K562 (cell line): ENCODE data around the gene WLS. TPM values are rescaled to one million over a fixed set of nuclear protein-coding genes. Genes with fewer than 3 reads are reported as not detected.

Experiments
- microRNA counts: library from miRNA; unstranded; fragments of <30 nt; microRNA quantifications from one replicate; lab custom pipeline; 2016
- microRNA-seq: library from miRNA; unstranded; fragments of <30 nt; microRNA quantifications from one replicate; pipeline ENCODE4, GENCODE V29; 2018; ENCODE audit warnings: borderline microRNAs expressed
- polyA plus RNA-seq, 8 experiments: library from polyadenylated mRNA; depleted of rRNA in 4 of 8; stranded (reverse) in 5 of 8; unstranded in 3 of 8; fragments of >200 nt; fragmentation: Nextera tagmentation in 2 of 8; fragmentation: Illumina TruSeq in 1 of 8; extraction: Ambion mirVana in 2 of 8; extraction: Trizol in 1 of 8; gene quantifications; 2 replicates each; pipeline versions ENCODE4 v1.2.1 to v1.2.3, GENCODE V29; 2011 to 2014; ENCODE audit warnings: inconsistent platforms in 1 of 8, missing spikeins in 1 of 8
- small RNA-seq: library from RNA; depleted of rRNA; stranded (forward); fragments of <200 nt; gene quantifications from one replicate; pipeline ENCODE3, GENCODE V24; 2014
- total RNA-seq, 7 experiments: library from RNA; depleted of rRNA in 6 of 7; stranded (reverse); fragments of >200 nt in 6 of 7; fragmentation: Illumina TruSeq in 2 of 7; extraction: Trizol in 2 of 7; gene quantifications; 2 replicates each; pipeline versions ENCODE4 v1.2.1 to v1.2.3, GENCODE V29; 2011 to 2021; ENCODE audit warnings: low replicate concordance in 1 of 7

Gene WLS
- total and polyA plus RNA-seq, 9 of the 15 experiments (the other 6 are each of a cell fraction or from before 2014, with no cell fraction given) = 0.47 TPM; not detected in 8

MicroRNA genes within 50 kb of the gene (microRNA counts, 767-probe panel; counts per million panel counts)
- not detected for microRNA hsa-miR-1262 (lab: Ali Mortazavi, UCI)

Small RNAs within 50 kb of the gene (microRNA-seq; reads per million reads assigned to microRNA genes)
- not detected for gene MIR1262

Small RNAs within 50 kb of the gene (small RNA-seq; reads per million reads assigned to genes)
- gene COX6B1P7 (not detected), gene MIR1262 (not detected)

Other genes with a start within 250 kb of the WLS start
- 30.8 and 44.5 TPM in 2 replicates for gene DIRAS3, start 181.9 kb downstream of the WLS start, total RNA-seq (2014; rRNA removed)
- gene DIRAS3, start 181.9 kb downstream of the WLS start, total RNA-seq (2014; rRNA removed; fragmentation: Illumina TruSeq; extraction: Trizol) = 28.5 and 31.7 TPM in 2 replicates
- gene DIRAS3, start 181.9 kb downstream of the WLS start, total RNA-seq (2015; rRNA removed; fragmentation: Illumina TruSeq; extraction: Trizol) = 64.1 and 65.5 TPM in 2 replicates
- gene DIRAS3, start 181.9 kb downstream of the WLS start, total RNA-seq (2021) = 31.6 and 37.0 TPM in 2 replicates
- gene DIRAS3, start 181.9 kb downstream of the WLS start, polyA plus RNA-seq (2011; rRNA removed) = 5.8 and 7.9 TPM in 2 replicates
- 36.7 and 41.7 TPM in 2 replicates for gene DIRAS3, start 181.9 kb downstream of the WLS start, polyA plus RNA-seq (2014; fragmentation: Illumina TruSeq; extraction: Trizol)
- gene DIRAS3, start 181.9 kb downstream of the WLS start, polyA plus RNA-seq (2014; fragmentation: Nextera tagmentation; extraction: Ambion mirVana) = 10 to 100 TPM; 90.4 to 96.1 TPM
- gene DIRAS3, start 181.9 kb downstream of the WLS start, polyA plus RNA-seq (2014; rRNA removed) = 56.8 and 59.6 TPM in 2 replicates
- not detected in 2 replicates for gene RPE65, start 217.4 kb upstream of the WLS start, total RNA-seq (2014; rRNA removed)
- not detected in 2 replicates for gene RPE65, start 217.4 kb upstream of the WLS start, total RNA-seq (2014; rRNA removed; fragmentation: Illumina TruSeq; extraction: Trizol)
- gene RPE65, start 217.4 kb upstream of the WLS start, total RNA-seq (2015; rRNA removed; fragmentation: Illumina TruSeq; extraction: Trizol) = not detected in 2 replicates
- gene RPE65, start 217.4 kb upstream of the WLS start, total RNA-seq (2021) = not detected in 2 replicates
- not detected in 2 replicates for gene RPE65, start 217.4 kb upstream of the WLS start, polyA plus RNA-seq (2011; rRNA removed)
- gene RPE65, start 217.4 kb upstream of the WLS start, polyA plus RNA-seq (2014; fragmentation: Illumina TruSeq; extraction: Trizol) = not detected in 2 replicates
- gene RPE65, start 217.4 kb upstream of the WLS start, polyA plus RNA-seq (2014; fragmentation: Nextera tagmentation; extraction: Ambion mirVana) = under 1 TPM in 1 of 2 experiments, not detected in 1; 0.14 TPM
- not detected in 2 replicates for gene RPE65, start 217.4 kb upstream of the WLS start, polyA plus RNA-seq (2014; rRNA removed)